Measurements from ENCODE around the gene ITGB8. TPM values are rescaled to one million over a fixed set of nuclear protein-coding genes. Genes with fewer than 3 reads are reported as not detected.

ITGB8 gene
- total and polyA plus RNA-seq, 8 donors: 5.7 to 14.2 (median 6.8) TPM

- no peaks in the 10 kb centered on the region for H3K27me3 ChIP-seq
- DNase-seq (no peak), ATAC-seq (no peak)
- no peaks in the 10 kb centered on the region for H3K9me3 ChIP-seq
- H3K27ac ChIP-seq: no peak overlapping the region
- no peak overlapping the region for H3K4me3 ChIP-seq
- H3K4me1 ChIP-seq: no peaks in the 10 kb centered on the region
- intact Hi-C loops (cut with DNase I): no loop called here
- H3K36me3 ChIP-seq: no peaks in the 10 kb centered on the region
- TF ChIP-seq CTCF (IDR thresholded peaks at IDR 0.05): no peak
Observed at GRCh38 chr7:20364571-20365196, 34.0 kb downstream of the ITGB8 start.

- H3K9me3 ChIP-seq: no peaks in the 10 kb centered on the region
- no peak for DNase-seq
- H3K27me3 ChIP-seq: no peaks in the 10 kb centered on the region
- no peak for TF ChIP-seq CTCF (IDR thresholded peaks at IDR 0.05)
- no peak overlapping the region for H3K4me3 ChIP-seq
- H3K27ac ChIP-seq: no peak overlapping the region
- H3K4me1 ChIP-seq: no peaks in the 10 kb centered on the region
- no peaks in the 10 kb centered on the region for H3K36me3 ChIP-seq
- intact Hi-C loops (cut with DNase I): no loop called here
- ATAC-seq: no peak
Observed at GRCh38 chr7:20365486-20365885, 34.8 kb downstream of the ITGB8 start.

GRCh38 chr7:20374399-20374798 lies 43.7 kb downstream of the ITGB8 start:
- no peak overlapping the region for H3K27ac ChIP-seq
- ATAC-seq: no peak
- intact Hi-C loops (cut with DNase I): no loop called here
- H3K27me3 ChIP-seq: no peaks in the 10 kb centered on the region
- no peak overlapping the region for H3K4me3 ChIP-seq
- H3K9me3 ChIP-seq: no peaks in the 10 kb centered on the region
- TF ChIP-seq CTCF (IDR thresholded peaks at IDR 0.05): no peak
- no peaks in the 10 kb centered on the region for H3K36me3 ChIP-seq
- DNase-seq: no peak
- no peaks in the 10 kb centered on the region for H3K4me1 ChIP-seq

GRCh38 chr7:20376796-20377195 lies 46.1 kb downstream of the ITGB8 start:
- no peak overlapping the region for H3K27ac ChIP-seq
- intact Hi-C loops (cut with DNase I): no loop called here
- no peaks in the 10 kb centered on the region for H3K27me3 ChIP-seq
- no peaks in the 10 kb centered on the region for H3K9me3 ChIP-seq
- ATAC-seq (no peak), DNase-seq (no peak)
- H3K4me3 ChIP-seq: no peak overlapping the region
- TF ChIP-seq CTCF (IDR thresholded peaks at IDR 0.05): no peak
- H3K4me1 ChIP-seq: no peaks in the 10 kb centered on the region
- H3K36me3 ChIP-seq: no peaks in the 10 kb centered on the region

- no peak overlapping the region for H3K27ac ChIP-seq
- no peaks in the 10 kb centered on the region for H3K27me3 ChIP-seq
- no peaks in the 10 kb centered on the region for H3K36me3 ChIP-seq
- ATAC-seq (no peak), DNase-seq (no peak)
- no peaks in the 10 kb centered on the region for H3K9me3 ChIP-seq
- H3K4me3 ChIP-seq: no peak overlapping the region
- no peaks in the 10 kb centered on the region for H3K4me1 ChIP-seq
- intact Hi-C loops (cut with DNase I): no loop called here
- no peak for TF ChIP-seq CTCF (IDR thresholded peaks at IDR 0.05)
Observed at GRCh38 chr7:20381406-20382034, 50.8 kb downstream of the ITGB8 start.

All from left lung (tissue), 10 donors.